ENCODE data around the gene METTL16.

Gene METTL16

DNA sequence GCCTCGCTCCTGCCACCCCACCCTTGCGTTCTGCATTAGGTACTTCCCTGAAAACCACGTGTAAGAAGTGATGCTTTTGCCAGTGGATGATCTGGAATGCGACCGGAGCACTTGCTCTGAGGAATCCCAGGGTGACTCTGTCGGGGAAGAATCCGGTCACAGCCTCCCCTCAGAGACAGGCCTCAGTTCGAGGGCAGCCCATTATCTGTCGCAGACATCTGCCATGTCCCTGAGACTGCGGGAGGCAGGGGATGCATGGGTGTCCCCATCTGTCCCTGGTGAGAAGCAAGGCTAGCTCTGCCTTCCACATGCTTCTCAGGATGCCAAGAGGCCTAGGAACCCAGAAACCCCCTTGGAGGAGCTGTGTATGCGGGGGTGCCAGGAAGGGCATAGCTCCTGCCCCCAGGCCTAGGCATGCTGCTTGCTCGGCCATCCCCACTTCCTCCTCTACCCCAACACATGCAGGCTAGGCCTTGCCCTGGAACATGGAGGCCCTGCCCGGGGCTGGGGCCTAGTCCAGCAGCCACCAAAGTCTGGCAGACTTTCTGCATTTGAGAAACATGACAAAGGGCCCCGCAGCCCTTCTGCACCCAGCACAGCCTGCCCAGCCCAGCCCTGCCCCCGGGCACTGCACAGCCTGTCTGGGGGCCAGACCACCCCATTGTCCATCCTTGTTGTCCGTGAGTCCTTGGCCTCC lies 131.3 kb downstream of the METTL16 start:
- no peak for DNase-seq (ENCODE audit: low read depth)
- TF ChIP-seq, protein P1, sequence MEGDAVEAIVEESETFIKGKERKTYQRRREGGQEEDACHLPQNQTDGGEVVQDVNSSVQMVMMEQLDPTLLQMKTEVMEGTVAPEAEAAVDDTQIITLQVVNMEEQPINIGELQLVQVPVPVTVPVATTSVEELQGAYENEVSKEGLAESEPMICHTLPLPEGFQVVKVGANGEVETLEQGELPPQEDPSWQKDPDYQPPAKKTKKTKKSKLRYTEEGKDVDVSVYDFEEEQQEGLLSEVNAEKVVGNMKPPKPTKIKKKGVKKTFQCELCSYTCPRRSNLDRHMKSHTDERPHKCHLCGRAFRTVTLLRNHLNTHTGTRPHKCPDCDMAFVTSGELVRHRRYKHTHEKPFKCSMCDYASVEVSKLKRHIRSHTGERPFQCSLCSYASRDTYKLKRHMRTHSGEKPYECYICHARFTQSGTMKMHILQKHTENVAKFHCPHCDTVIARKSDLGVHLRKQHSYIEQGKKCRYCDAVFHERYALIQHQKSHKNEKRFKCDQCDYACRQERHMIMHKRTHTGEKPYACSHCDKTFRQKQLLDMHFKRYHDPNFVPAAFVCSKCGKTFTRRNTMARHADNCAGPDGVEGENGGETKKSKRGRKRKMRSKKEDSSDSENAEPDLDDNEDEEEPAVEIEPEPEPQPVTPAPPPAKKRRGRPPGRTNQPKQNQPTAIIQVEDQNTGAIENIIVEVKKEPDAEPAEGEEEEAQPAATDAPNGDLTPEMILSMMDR (IDR thresholded peaks at IDR 0.05; ENCODE audit: low read depth, low read length, missing control alignments), result no peak
- in situ Hi-C loops (cut with HindIII; ENCODE audit: low sequenced_read_pairs), result no loop called here
- no peak overlapping the region for H3K4me3 ChIP-seq (ENCODE audit: low read depth, low read length)

GRCh38 chr17:2379489-2380225 lies 132.0 kb downstream of the METTL16 start:
- DNase-seq (ENCODE audit: low read depth), result no peak
- TF ChIP-seq, protein P1 (IDR thresholded peaks at IDR 0.05; ENCODE audit: low read depth, low read length, missing control alignments), result no peak
- no peak overlapping the region for H3K4me3 ChIP-seq (ENCODE audit: low read depth, low read length)
- in situ Hi-C loops (cut with HindIII; ENCODE audit: low sequenced_read_pairs), result no loop called here

DNA sequence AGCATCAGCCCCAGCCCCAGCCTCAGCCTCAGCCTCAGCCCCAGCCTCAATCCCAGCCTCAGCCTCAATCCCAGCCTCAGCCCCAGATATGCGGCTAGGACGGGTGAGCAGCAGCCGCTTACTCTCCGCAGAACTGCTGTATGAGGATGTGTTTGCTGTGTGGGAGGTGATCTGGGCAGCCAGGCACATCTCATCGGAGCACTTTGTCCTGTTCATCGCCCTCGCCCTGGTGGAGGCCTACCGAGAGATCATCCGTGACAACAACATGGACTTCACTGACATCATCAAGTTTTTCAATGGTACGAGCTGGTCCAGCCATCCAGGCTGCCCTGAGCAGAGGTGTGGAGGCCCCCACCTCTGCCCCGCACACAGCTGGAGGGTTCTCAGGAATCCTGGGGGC lies 132.8 kb downstream of the METTL16 start:
- TF ChIP-seq, protein P1 (IDR thresholded peaks at IDR 0.05; ENCODE audit: low read depth, low read length, missing control alignments), result no peak
- no peak for DNase-seq (ENCODE audit: low read depth)
- in situ Hi-C loops (cut with HindIII; ENCODE audit: low sequenced_read_pairs), result no loop called here
- H3K4me3 ChIP-seq (ENCODE audit: low read depth, low read length), result no peak overlapping the region

- TF ChIP-seq, protein P1 (IDR thresholded peaks at IDR 0.05; ENCODE audit: low read depth, low read length, missing control alignments), result no peak
- in situ Hi-C loops (cut with HindIII; ENCODE audit: low sequenced_read_pairs), result no loop called here
- no peak for DNase-seq (ENCODE audit: low read depth)
- H3K4me3 ChIP-seq (ENCODE audit: low read depth, low read length), result no peak overlapping the region
These were observed 134.0 kb downstream of the METTL16 start for GRCh38 chr17:2377659-2378058.

GRCh38 chr17:2376107-2376506 lies 135.6 kb downstream of the METTL16 start:
- in situ Hi-C loops (cut with HindIII; ENCODE audit: low sequenced_read_pairs), result no loop called here
- H3K4me3 ChIP-seq (ENCODE audit: low read depth, low read length), result no peak overlapping the region
- DNase-seq (ENCODE audit: low read depth), result no peak
- TF ChIP-seq, protein P1 (IDR thresholded peaks at IDR 0.05; ENCODE audit: low read depth, low read length, missing control alignments), result no peak

DNA sequence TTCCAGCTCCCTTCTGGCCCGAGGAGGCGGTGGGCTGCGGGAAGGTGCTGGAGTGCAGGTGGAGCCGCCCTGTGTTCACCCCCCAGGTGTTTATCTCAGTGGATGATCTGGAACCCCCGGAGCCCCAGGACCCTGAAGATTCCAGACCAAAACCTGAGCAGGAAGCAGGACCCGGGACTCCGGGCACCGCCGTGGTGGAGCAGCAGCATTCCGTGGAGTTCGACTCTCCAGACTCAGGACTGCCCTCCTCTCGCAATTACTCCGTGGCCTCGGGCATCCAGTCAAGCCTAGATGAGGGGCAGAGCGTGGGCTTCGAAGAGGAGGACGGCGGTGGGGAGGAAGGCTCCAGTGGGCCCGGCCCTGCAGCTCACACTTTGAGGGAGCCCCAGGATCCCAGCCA lies 136.3 kb downstream of the METTL16 start:
- no peak overlapping the region for H3K4me3 ChIP-seq (ENCODE audit: low read depth, low read length)
- in situ Hi-C loops (cut with HindIII; ENCODE audit: low sequenced_read_pairs), result no loop called here
- no peak for DNase-seq (ENCODE audit: low read depth)
- TF ChIP-seq, protein P1 (IDR thresholded peaks at IDR 0.05; ENCODE audit: low read depth, low read length, missing control alignments), result no peak
